Cortex of kidney (tissue), 1 donor: ENCODE results near the gene LRP1.

Experiments used
- DNase-seq: peaks from one replicate; lab custom pipeline; 2025; lab: John Stamatoyannopoulos, UW

LRP1 gene

DNA sequence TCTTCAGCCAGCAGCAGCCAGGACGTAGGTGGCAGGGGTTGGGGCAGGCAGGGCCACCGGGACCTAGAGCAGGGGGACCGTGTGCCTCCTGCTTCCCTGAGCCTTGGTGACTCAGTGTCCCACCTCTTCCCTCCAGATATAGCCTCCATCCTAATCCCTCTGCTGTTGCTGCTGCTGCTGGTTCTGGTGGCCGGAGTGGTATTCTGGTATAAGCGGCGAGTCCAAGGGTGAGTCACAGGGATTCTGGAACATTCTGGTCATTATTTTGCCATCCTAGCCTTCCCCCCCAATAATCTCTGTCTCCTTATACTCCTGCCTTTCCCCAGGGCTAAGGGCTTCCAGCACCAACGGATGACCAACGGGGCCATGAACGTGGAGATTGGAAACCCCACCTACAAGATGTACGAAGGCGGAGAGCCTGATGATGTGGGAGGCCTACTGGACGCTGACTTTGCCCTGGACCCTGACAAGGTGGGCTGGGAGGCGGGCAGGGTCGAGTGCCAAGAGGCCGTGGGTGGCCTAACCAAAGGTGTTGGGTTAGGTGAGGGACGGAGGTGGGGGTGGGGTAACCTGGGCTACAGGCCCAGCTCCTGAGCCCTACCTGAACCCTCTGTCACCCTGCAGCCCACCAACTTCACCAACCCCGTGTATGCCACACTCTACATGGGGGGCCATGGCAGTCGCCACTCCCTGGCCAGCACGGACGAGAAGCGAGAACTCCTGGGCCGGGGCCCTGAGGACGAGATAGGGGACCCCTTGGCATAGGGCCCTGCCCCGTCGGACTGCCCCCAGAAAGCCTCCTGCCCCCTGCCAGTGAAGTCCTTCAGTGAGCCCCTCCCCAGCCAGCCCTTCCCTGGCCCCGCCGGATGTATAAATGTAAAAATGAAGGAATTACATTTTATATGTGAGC, 83.8 kb downstream of the LRP1 start:
- DNase-seq, result no peak

DNA sequence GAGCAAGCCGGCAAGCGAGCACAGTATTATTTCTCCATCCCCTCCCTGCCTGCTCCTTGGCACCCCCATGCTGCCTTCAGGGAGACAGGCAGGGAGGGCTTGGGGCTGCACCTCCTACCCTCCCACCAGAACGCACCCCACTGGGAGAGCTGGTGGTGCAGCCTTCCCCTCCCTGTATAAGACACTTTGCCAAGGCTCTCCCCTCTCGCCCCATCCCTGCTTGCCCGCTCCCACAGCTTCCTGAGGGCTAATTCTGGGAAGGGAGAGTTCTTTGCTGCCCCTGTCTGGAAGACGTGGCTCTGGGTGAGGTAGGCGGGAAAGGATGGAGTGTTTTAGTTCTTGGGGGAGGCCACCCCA, 84.4 kb downstream of the LRP1 start:
- no peak for DNase-seq

DNA sequence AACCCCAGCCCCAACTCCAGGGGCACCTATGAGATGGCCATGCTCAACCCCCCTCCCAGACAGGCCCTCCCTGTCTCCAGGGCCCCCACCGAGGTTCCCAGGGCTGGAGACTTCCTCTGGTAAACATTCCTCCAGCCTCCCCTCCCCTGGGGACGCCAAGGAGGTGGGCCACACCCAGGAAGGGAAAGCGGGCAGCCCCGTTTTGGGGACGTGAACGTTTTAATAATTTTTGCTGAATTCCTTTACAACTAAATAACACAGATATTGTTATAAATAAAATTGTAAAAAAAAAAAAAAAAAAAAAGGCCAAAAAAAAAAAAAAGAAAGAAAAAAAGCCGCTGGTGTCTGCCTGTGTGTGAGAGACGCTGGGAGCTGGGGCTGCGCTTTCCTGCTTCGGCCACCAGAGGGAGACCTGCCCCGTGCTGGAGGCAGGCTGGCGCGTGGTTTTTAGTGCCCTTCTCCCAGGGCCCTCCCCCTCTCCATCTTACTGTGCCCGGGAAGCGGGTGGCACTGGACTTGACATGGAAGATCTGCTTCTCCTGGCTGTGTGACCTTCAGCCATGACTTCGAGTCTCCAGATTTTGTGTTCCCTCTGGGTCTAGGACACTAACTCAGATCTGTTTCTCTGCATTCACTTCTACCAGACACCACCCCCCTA, 84.9 kb downstream of the LRP1 start:
- no peak for DNase-seq

DNA sequence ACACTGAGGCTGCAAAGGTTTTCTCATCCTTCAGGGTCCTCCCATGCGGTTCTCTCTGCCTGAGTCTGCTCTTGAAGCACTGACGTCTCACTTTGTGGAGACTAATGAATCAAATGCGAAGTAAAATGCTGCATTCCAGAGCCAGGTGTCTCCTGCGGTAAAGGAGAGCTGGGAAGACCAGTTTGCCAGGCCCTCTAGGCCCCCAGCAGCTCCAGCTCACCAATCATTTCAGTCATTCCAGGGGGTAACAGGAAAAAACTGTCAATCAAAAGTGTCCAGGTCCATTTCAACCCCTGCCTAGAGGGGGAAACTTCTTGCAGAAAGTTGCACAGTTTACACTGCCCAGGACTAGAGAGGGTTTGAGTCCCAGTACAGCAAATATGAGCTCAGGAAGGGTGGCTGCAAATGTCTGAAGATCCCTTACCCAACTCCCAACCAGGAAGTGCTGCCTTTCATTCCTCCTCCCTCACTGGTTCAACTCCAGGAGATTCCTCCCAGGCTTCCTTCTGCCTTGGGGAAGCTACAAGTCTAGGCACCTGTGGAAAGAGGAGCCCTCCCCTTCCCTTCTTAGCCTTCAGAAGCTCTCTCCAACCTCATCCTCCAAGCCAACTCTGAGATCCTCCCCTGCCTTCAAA, 85.6 kb downstream of the LRP1 start:
- no peak for DNase-seq

DNA sequence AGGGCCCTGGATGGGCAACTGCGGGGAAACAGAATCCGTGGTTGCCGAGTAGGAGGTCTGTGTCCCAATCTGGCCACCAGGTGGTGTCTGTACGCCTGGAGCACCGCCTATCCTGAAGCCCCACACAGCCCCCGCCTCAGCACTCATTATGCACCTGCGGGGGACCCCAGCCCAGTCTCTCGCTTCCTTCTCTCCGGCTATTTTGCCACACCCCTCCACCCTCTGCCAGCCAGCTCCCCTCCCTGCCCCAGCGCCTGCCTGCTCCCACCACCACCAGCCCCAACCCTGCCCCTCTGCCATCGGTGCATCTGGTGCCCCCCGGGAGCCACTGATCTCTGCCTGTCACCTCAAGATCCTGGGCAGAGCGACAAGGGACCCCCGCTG, 86.1 kb downstream of the LRP1 start:
- DNase-seq, result no peak

DNA sequence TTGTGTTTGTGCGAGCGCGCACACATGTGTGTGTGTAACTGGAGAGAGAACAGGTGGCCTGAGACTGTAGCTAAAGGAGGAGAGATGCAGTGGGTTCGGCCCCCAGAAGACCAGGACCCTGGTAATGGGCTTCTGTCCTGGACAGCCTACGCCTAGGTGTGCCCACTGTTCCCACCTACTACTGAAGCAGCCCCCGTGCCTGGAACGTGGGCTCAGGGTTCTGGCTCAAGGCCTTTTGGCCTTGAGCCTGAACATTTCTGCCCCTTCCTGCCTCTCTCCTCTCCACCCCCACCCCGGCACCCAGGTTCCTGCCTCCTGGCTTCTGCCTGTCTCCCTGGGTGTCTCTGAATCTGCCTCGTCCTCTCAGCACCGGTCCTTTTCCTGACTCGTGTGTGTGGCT, 86.8 kb downstream of the LRP1 start:
- no peak for DNase-seq

DNA sequence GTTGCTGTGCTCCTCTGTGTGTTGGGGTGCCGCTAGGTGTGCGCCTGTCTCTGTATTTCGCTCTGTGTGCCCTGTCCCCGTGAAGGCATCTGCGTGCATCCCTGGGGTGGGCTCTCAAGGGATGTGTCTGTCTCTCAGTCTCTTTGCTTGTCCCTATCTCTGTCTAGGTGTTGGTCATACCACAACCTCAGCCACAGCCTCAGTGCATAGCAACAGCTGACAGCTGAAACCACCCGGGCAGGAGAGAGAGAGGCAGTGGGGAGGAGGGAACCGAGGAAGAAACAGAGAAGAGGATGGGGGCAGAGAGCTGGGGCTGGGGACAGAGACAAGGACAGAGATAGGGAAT, 87.4 kb downstream of the LRP1 start:
- no peak for DNase-seq

DNA sequence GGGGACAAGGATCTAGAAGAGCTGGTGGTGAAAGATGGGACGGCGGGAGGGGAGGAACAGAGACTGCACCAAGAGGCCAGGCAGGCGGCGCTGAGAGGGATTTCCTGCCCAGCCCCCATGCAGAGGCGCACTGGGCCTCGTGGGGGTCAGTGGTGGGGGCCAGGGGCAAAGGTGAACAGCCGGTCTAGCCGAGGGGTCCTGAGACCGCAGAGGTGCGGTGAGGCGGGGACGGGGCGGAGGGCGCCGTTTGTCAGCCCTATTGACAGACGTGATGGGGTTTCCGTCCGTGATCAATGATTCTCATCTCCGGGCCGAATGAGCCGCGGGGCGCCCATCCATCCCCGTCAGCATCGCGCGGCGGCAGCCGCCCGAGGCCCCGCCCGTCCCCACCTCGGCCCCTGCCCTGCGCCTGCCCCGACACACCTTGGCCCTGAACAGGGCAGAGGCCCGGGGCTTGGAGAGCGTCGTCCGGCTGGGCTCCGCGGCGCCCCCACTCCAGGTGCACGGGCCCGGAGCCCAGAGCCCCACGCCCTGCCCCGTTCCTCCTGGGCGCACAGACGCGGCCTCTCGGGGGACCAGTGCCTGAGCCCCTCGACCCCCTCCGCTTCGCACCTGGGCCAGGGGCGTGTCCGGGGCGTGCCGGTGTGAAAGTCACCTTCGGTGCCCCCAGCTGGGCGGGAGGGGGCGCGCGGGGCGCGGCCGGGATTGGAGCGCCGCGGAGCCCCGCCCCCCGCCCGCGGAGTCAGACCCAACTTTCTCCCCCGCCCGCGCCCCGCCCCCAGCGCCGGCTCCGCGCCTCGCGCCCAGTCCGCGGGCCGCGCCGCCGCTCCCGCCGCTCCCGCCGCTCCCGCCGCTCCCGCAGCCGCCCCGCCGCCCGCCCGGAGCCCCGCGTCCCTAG, 88.0 kb downstream of the LRP1 start, which contains the start of gene NXPH4:
NXPH4 (plus strand) TSS at position 781 of the 898 bp plus-strand sequence. CDS start 176 bp downstream, outside the sequence.
- DNase-seq, result no peak

DNA sequence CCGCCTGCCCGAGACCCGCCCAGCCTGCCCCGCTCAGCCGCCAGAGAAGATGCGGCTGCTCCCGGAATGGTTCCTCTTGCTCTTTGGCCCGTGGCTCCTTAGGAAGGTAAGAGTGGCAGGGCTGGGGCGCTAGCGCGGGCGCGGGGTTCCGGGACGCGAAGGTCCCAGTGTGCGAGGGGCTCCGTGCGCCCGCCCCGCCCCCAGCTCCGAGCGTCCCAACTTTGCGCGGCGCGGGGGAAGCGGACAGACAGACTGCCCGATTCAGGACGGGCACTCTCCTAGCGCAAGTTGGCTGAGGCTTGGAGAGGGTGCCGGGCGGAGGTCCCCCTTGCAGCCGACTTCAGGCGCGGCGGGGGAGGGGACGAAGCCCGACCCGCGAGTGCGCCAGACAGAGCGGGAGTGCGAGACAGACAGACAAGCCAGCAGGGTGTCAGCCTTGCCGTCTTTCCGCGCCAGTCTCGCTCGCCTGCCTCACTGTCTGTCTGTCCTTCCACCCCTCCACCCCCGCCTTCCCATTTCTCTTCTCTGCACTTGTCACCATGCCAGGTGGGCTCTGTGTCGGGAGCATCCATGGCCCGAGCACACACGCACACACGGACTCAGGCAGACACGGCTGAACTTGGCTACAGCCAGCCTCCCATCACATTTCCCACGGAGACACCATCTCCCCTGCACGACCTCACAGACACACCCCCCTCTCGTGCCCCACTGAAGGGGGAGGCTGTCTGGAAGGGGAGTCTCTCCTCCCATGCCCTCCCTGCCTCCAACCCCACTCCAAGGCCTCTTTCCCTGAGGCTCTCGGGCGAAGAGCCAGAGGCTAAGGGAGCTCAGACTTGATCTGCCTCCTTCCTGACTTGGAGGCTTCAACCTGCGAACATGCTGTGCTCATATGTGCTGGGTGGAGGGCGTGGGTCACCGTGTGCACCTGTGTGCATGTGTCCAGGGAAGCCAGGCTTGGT, 88.9 kb downstream of the LRP1 start:
- DNase-seq, result no peak

DNA sequence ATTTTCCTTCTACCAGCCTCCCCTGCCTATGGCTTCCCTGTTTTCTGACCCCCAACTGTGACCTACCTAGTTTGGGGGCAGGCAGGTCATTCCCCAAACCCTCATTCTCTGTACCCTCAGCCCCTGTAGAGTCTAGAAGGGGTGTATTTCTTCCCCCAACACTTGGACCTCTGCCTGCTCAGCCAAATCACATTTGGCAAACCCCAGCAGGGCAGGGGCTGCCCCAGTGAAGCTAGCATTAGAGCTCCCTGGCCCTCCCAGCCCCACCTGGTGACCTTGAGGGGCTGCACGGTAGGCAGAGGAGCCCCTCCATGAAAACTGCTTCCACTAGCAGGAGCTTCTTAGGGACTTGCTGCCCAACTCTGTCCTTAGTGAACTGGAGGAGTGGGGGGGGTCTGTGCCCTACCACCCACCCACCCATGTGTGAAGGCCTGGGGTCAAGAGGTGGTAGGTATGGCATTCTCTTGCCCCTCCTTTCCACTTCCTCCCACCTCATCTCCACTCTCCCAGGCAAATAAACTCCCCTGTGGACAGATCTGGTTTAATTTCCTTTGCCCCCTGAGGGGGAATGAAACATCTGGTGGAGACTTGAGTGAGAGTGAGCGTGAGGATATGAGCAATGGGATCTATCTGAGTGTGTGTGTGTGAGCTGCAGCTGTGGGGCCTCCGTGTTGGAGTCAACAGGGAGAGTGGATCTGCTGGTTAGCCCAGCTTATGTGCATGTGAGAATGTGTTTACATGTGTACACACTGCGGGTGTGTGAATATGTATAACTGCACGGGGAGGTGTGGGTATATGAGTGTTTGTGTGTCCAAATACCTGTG, 90.0 kb downstream of the LRP1 start:
- no peak for DNase-seq

DNA sequence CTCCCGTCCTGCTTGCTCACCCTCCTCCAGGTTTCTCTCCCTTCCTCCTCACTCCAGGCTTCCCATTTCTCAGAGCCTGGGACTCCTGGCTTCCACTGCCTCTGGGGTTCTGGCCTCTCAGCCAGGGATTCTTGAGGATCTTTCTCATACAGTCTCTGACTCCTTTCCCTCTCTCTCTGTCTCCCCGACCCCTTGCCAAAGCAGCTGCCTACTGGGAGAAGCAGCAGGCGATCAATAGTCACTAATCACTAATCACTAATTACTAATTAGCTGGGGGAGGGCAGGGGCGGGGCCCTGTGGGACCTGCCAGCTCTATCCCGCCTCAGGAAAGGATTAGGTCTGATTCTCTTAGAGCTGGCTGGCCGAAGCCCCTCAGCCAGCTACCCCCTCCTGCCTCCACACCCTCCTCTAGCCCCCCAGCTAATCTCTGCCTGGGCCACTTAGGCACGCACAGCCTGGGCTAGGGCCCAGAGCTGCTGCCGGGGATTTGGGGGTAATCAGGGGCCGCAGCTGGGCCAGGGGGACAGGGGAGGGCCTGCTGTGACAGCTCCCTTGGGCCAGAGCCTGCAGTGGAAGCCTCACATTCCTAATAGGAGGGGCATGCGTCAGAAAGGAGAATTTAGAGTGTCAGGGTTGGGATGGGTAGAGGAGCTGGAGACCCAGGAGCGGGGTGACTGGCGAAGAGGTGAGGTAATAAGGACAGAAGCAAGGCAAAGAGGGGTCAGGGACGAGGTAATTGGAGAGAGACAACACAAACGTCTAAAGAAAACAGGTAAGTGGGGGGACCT, 91.1 kb downstream of the LRP1 start:
- no peak for DNase-seq

DNA sequence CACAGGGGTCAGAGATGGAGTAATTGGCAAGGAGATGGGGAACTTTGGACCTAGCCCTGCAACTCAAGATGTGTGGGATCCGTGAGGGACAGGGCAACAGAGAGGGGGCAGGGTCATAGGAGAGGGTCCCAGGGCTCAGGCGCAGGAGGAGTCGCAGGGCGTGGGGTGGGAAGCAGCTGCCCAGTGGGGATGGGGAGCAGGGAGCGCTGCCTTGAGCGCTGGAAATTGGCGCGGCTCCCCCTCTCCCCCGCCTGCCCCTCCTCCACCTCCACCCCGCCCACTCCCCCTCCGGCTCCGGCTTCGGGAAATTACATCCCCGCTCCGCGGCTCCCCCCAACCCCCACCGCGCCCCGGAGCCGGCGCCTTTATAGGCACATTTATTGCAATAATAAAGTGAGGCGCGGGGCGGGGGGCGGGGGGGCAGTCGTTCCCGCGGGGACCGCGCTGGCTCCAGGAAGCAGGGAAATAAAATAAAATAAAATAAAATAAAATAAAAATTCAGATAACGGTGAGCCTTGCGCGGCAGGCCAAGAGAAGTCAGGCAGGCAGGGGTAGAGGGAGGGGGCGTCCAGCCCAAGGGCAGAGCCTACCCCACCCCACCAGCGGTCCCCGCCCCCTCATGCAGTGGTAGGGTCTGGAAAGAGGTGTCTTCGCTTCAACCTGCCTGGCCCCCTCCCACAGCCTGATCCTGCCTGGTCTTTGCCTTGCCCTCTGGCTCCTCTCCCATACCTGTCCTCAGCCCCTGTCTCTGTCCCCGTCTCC, 91.9 kb downstream of the LRP1 start:
- no peak for DNase-seq

DNA sequence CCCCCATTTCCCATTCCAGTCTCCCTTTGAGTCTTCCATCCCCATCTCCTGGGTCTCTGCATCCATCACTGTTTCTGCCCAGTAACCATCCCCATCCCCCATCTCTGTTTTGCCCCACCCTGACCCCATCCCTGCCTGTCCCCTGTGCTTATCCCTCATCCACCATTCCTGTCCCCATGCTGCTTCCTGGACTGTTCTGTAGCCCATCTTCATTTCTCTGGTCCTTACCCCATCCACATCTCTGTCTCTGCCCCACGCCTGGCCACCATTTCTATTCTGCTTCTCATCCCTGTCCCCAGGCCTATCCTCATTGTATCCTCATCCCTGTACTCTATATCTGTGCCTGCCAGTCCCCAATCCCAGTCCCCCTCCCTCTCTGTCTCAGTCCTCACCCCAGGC, 92.5 kb downstream of the LRP1 start:
- DNase-seq, result no peak

DNA sequence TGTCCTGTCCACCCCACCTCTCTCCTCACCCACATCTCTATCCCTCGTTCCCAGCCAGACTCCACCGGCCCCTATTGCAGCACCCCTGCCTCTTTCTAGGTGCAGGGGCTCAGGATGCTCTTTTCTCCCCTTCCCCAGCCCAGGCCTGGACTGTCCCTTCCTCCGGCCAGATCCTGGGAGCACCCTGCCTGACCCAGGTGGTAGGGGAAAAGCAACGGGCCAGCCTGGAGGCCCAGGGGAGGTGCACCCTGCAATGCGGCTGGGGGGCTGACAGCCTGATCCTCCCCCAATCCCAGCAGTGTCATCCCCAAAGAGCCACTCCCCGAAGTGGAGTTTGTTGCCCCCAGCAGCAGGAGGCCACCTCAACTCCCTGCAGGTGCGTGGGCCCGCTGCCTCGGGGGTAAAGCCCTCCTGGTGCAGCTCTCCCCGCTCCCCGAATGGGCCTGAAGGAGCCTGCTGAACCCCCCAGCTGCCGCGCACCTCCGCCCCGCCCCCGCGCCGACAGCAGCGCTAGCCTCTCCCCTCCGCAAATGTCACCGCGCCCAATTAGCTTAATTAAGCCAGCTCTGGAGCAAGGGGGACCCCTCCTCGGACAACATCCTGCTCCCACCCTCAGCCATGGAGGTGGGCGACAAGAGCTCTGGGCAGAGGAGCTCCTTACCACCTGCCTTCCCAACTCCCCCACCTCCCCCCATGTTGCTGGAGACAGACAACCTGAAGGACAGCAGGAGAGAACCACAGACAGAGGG, 93.1 kb downstream of the LRP1 start:
- DNase-seq, result no peak

DNA sequence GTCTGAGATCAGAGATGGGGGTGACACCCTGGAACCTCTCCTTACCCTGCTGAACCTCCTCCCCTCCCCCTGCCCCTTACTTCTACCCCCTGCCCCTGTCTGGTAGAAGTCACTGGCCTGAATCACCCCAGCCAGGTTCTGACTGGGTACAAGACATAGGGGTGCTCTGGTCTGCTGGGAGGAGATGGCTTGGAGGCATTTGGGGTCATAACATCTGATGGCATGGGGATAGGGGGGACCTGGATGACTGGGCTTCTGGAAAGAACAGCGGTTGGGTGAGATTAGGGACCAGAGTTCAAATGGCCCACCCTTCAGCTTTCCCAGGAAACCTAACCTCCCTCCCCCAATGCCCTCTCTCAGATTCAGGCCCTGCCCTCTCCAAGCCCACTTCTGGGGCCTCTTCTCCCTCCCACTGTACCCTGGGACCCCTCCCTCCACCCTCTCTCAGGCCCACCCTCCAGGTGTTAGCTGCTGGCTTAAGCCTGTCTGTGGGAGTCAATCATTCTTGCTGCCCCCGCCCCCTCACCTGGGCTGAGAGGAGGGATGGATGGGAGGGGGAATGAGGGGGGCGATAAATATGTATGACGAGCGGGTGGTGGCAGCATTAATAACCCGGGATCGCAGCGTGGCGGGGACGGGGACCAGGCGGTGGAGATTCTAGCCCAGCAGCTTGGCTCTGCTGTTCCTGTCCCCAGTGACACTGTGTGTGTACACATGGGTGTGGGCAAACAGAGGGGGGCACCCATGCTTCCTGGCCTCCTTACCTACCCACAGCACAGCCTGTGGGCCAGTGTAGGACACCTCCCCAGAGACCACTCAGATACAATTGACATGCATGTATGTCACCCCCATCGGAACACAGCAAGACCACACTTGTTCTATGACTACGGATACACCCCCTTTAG, 94.3 kb downstream of the LRP1 start:
- DNase-seq, result no peak
